OCI-LY1 (cell line): ENCODE results near the gene DNAJC25.
"Not testable (repeated sequence)": the region's sequence is repeated elsewhere in the genome, so short reads cannot be mapped to it uniquely, and the experiment has no call there.

Source experiments
- H2AFZ ChIP-seq: fragments of 200-600 bp; sonication (generic), shearing (Covaris generic); 2 replicates; pipeline ENCODE4 v1.6.0; 2014; ENCODE audit warnings: antibody characterized with exemption, mild to moderate bottlenecking, low read length
- H3F3A ChIP-seq: fragments of 200-600 bp; sonication (generic), shearing (Covaris generic); 2 replicates; pipeline ENCODE4 v1.6.0; 2014; ENCODE audit warnings: mild to moderate bottlenecking, antibody characterized with exemption, low read length, moderate library complexity; ENCODE audit not compliant: insufficient read depth
- H3K27ac ChIP-seq: fragments of 200-600 bp; sonication (generic); 2 replicates; pipeline ENCODE4 v1.5.1; 2014; ENCODE audit warnings: low read length, mixed run types, mild to moderate bottlenecking, low read depth; ENCODE audit not compliant: poor library complexity, severe bottlenecking
- H3K27me3 ChIP-seq: fragments of 200-600 bp; sonication (generic); 2 replicates; pipeline ENCODE4 v1.6.0; 2014; ENCODE audit warnings: antibody characterized with exemption, mild to moderate bottlenecking, low read length, moderate library complexity; ENCODE audit not compliant: insufficient read depth
- H3K36me3 ChIP-seq: fragments of 200-600 bp; sonication (generic); 2 replicates; pipeline ENCODE4 v1.6.1; 2014; ENCODE audit warnings: mild to moderate bottlenecking, antibody characterized with exemption, low read length, moderate library complexity, mixed read lengths; ENCODE audit not compliant: insufficient read depth
- H3K4me1 ChIP-seq: fragments of 200-600 bp; sonication (generic); 2 replicates; pipeline ENCODE4 v1.5.1; 2014; ENCODE audit warnings: mild to moderate bottlenecking, low read length, moderate library complexity; ENCODE audit not compliant: insufficient read depth, severe bottlenecking
- H3K4me2 ChIP-seq: fragments of 200-600 bp; sonication (generic), shearing (Covaris generic); 2 replicates; pipeline ENCODE4 v1.6.1; 2014; ENCODE audit warnings: low read length
- H3K4me3 ChIP-seq: fragments of 200-600 bp; sonication (generic); 2 replicates; pipeline ENCODE4 v1.5.1; 2014; ENCODE audit warnings: low read length, low read depth, mild to moderate bottlenecking, mixed read lengths; ENCODE audit not compliant: poor library complexity, severe bottlenecking
- H3K79me2 ChIP-seq: fragments of 200-600 bp; shearing (Covaris generic); 2 replicates; pipeline ENCODE4 v1.6.1; 2016; ENCODE audit warnings: mixed run types, low read length, mixed read lengths; ENCODE audit not compliant: insufficient read depth
- H3K9ac ChIP-seq: fragments of 200-600 bp; sonication (generic), shearing (Covaris generic); 2 replicates; pipeline ENCODE4 v1.6.1; 2014; ENCODE audit warnings: mild to moderate bottlenecking, low read length, mixed read lengths
- H3K9me2 ChIP-seq: fragments of 200-600 bp; sonication (generic), shearing (Covaris generic); 2 replicates; pipeline ENCODE4 v1.6.1; 2014; ENCODE audit warnings: low read depth, mild to moderate bottlenecking, low read length, mixed read lengths
- H3K9me3 ChIP-seq: fragments of 200-600 bp; shearing (Covaris generic); 2 replicates; pipeline ENCODE4 v1.6.1; 2014; ENCODE audit warnings: low read length, mixed read lengths
- H4K20me1 ChIP-seq: fragments of 200-600 bp; sonication (generic), shearing (Covaris generic); 2 replicates; pipeline ENCODE4 v1.6.0; 2016; ENCODE audit warnings: mild to moderate bottlenecking, low read length; ENCODE audit not compliant: insufficient read depth
- EZH2 ChIP-seq: fragments of 200-600 bp; sonication (generic), shearing (Covaris generic); IDR thresholded peaks from 2 replicates; pipeline ENCODE4 v1.8.0; 2017; ENCODE audit warnings: borderline replicate concordance, mixed run types, mild to moderate bottlenecking, antibody characterized with exemption, low read length, moderate library complexity, mixed read lengths
- TF ChIP-seq, protein P1 (sequence below): fragments of 200-600 bp; sonication (generic), shearing (Covaris generic); IDR thresholded peaks from 2 replicates; pipeline ENCODE4 v1.5.1; 2017; ENCODE audit warnings: mild to moderate bottlenecking, antibody characterized with exemption, low read length, moderate library complexity, mixed read lengths

The DNAJC25 gene

DNA sequence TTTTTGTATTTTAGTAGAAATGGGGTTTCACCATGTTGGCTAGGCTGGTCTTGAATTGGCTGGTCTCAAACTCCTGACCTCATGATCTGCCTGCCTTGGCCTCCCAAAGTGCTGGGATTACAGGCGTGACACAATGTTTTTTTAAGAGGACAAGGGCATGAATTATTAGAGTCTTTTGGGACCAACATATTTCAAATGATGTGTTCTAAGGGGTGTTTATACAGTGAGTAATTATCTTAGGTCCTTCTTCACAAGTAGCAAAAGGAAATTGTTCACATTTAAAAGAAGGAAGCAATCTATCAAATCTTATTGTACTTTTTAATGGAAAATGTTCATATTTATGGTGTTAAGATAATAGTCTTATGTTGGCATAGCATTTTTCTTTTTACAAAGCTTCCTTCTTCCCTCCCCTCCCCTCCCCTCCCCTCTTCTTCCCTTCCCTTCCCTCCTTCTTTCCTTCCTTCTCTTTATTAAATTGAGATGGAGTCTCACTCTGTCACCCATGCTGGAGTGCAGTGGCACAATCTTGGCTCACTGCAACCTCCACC is 37.0 kb downstream of the DNAJC25 start:
- H3K9me3 ChIP-seq: no peaks in the 10 kb centered on the region
- no peaks in the 10 kb centered on the region for H3F3A ChIP-seq
- H3K27me3 ChIP-seq: no peaks in the 10 kb centered on the region
- H3K79me2 ChIP-seq: no peaks in the 10 kb centered on the region
- no peaks in the 10 kb centered on the region for H4K20me1 ChIP-seq
- H3K27ac ChIP-seq: no peak overlapping the region
- no peaks in the 10 kb centered on the region for H3K9me2 ChIP-seq
- no peak overlapping the region for H3K9ac ChIP-seq
- H3K4me3 ChIP-seq: no peak overlapping the region
- no peaks in the 10 kb centered on the region; the same call in 1 of the 2 replicates for H3K36me3 ChIP-seq
- H2AFZ ChIP-seq: no peak overlapping the region
- TF ChIP-seq EZH2: no peak
- TF ChIP-seq, protein P1, sequence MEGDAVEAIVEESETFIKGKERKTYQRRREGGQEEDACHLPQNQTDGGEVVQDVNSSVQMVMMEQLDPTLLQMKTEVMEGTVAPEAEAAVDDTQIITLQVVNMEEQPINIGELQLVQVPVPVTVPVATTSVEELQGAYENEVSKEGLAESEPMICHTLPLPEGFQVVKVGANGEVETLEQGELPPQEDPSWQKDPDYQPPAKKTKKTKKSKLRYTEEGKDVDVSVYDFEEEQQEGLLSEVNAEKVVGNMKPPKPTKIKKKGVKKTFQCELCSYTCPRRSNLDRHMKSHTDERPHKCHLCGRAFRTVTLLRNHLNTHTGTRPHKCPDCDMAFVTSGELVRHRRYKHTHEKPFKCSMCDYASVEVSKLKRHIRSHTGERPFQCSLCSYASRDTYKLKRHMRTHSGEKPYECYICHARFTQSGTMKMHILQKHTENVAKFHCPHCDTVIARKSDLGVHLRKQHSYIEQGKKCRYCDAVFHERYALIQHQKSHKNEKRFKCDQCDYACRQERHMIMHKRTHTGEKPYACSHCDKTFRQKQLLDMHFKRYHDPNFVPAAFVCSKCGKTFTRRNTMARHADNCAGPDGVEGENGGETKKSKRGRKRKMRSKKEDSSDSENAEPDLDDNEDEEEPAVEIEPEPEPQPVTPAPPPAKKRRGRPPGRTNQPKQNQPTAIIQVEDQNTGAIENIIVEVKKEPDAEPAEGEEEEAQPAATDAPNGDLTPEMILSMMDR: no peak
- no peak overlapping the region for H3K4me2 ChIP-seq
- no peaks in the 10 kb centered on the region for H3K4me1 ChIP-seq

DNA sequence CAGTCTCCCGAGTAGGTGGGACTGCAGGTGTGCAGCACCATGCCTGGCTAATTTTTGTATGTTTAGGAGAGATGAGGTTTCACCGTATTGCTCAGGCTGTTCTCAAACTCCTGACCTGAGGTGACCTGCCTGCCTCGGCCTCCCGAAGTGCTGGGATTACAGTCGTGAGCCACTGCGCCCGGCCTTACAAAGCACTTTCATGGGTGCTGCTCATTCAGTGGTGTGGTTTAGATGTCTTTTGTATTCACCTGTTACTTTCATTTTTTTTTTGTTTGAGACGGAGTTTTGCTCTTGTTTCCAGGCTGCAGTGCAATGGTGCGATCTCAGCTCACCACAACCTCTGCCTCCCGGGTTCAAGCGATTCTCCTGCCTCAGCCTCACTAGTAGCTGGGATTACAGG is 37.5 kb downstream of the DNAJC25 start:
- not testable (repeated sequence) for H3K4me1 ChIP-seq, H3K4me2 ChIP-seq, H3F3A ChIP-seq, H3K36me3 ChIP-seq, H3K9me3 ChIP-seq, H4K20me1 ChIP-seq, H3K79me2 ChIP-seq, H3K9ac ChIP-seq, H3K27me3 ChIP-seq, H2AFZ ChIP-seq, H3K4me3 ChIP-seq, H3K9me2 ChIP-seq, H3K27ac ChIP-seq

DNA sequence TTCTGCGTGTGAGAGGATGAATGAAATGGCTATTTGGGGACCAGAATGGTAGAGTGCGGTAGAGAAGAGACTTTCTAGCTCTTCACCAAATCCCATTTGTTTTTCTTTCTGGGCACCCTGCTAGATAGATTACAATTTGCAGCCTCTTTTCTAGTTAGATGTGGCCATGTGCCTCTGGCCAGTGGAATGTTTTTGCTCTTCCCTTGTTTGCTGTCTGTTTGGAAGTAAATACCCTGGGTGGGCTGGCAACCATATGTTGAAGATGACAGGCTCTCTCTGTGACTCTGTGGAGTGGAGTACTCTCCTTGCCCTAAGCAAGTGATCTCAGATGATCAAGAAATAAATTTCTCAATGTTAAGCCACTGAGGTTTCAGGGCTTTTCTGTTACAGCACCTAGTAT is 43.2 kb downstream of the DNAJC25 start:
- Histone ChIP-seq H3K79me2 (no peaks in the 10 kb centered on the region), H2AFZ (no peak overlapping the region), H3K4me2 (no peak overlapping the region), H3F3A (no peaks in the 10 kb centered on the region), H3K9ac (no peak overlapping the region), H3K4me3 (no peak overlapping the region), H3K9me3 (no peaks in the 10 kb centered on the region), H4K20me1 (no peaks in the 10 kb centered on the region), H3K4me1 (no peaks in the 10 kb centered on the region), H3K36me3 (no peaks in the 10 kb centered on the region; the same call in 1 of the 2 replicates), H3K27ac (no peak overlapping the region), H3K9me2 (no peaks in the 10 kb centered on the region), H3K27me3 (no peaks in the 10 kb centered on the region)
- TF ChIP-seq, protein P1: no peak
- no peak for TF ChIP-seq EZH2

DNA sequence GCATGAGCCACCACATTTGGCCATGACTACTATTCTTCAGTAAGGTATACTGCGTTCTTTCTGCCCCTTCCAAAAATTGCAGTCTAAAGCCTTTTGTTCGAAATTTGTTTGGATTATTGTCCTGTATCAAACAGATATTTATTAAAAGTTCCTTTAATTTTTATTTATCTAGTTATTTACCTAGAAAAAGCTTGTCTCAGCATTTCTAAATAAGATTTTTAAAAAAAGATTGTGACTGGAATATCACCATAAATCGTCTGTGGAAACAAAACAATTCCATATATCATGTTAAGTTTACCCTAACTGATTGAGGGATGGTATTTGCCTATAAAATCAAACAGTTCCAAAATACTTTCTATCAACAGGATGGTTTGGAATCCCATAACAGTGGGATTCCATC is 45.0 kb downstream of the DNAJC25 start:
- Histone ChIP-seq H3K4me3 (no peak overlapping the region), H3K27me3 (no peaks in the 10 kb centered on the region), H2AFZ (no peak overlapping the region), H3K4me2 (no peak overlapping the region), H4K20me1 (no peaks in the 10 kb centered on the region), H3K4me1 (no peaks in the 10 kb centered on the region), H3F3A (no peaks in the 10 kb centered on the region), H3K36me3 (no peaks in the 10 kb centered on the region; the same call in 1 of the 2 replicates), H3K9me2 (no peaks in the 10 kb centered on the region), H3K9ac (no peak overlapping the region), H3K79me2 (no peaks in the 10 kb centered on the region), H3K27ac (no peak overlapping the region), H3K9me3 (no peaks in the 10 kb centered on the region)
- TF ChIP-seq, protein P1: no peak
- no peak for TF ChIP-seq EZH2
